Esophagus squamous epithelium (tissue), 4 donors: Measurements from ENCODE around the gene ZSWIM8.

ENCODE experiments used
- CTCF ChIP-seq, 6 experiments: fragments of 450-650 bp in 4 of 6; fragments of 200-600 bp in 2 of 6; sonication (generic) in 2 of 6; IDR thresholded peaks; one replicate each; pipeline ENCODE4 v1.5.1; 2016 to 2019; ENCODE audit warnings: antibody characterized with exemption in 6 of 6, mild to moderate bottlenecking in 4 of 6, moderate library complexity in 4 of 6
- POLR2A ChIP-seq, 4 donors: fragments of 450-650 bp; IDR thresholded peaks; one replicate each; pipeline ENCODE4 v1.6.1; 2017; ENCODE audit warnings: antibody characterized with exemption in 4 of 4, mild to moderate bottlenecking in 4 of 4, moderate library complexity in 3 of 4

GRCh38 chr10:73768881-73769280, 16.5 kb upstream of the ZSWIM8 start:
- TF ChIP-seq CTCF (IDR thresholded peaks at IDR 0.05) (no peak), POLR2A (IDR thresholded peaks at IDR 0.05) (no peak)
